ENCODE data around the gene ZNF471.
A peak's percentile ranks its signal among the peaks of the same experiment; 100 is the strongest.

The ZNF471 gene

GRCh38 chr19:56507446-56508289 lies at the start of gene ZNF471:
Gene ZNF471, plus strand, starts transcription at chr19:56507855. Its CDS starts 3,717 bp downstream, at chr19:56511572.
- DNase-seq = peak; percentile 99

GRCh38 chr19:56474308-56474707 lies 33.3 kb upstream of the ZNF471 start:
- no peak for DNase-seq

- no peak for DNase-seq
Observed at GRCh38 chr19:56476093-56476492, 31.6 kb upstream of the ZNF471 start.

DNA sequence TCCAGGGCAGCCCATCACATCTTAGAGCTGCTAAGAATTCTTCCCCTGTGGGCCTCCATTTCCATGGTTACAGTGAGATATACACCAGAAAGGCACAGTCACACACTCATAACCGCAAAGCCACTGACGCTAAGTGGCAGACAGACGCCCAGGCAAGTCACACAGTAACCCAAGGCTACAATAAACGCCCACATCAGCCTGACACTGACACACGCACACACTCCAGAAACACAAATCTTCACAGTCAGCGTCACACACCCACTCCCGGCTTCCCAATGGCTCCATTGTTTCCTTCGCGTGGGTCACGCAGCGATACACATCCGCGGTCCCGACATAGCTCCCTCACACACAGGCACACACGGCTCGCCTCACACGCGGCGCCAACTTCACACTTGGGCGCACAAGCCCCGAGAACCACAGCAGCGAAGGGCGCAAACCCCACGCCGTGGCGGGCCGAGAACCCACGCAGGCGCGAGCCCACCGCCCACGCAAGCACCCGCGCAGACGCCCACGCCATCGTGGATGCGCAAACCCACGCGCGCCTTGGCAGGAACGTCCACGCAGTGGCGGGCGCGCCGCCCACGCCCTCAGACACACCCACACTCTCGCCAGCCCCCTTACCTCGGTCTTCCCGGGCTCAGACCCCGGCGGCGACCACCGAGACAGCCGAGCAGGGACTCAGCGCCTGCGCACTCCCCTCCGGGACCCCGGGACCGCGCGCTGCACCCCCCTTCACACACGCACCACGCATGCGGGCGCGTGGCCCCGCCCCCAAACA lies 30.8 kb upstream of the ZNF471 start, which contains the start of gene ZNF667:
ZNF667 (minus strand) TSS at position 695 of the 778 bp plus-strand sequence. CDS start 14,975 bp downstream, outside the sequence.
- DNase-seq = peak; percentile 86

GRCh38 chr19:56477429-56478338 lies 30.0 kb upstream of the ZNF471 start:
- DNase-seq = peak; percentile 96

DNA sequence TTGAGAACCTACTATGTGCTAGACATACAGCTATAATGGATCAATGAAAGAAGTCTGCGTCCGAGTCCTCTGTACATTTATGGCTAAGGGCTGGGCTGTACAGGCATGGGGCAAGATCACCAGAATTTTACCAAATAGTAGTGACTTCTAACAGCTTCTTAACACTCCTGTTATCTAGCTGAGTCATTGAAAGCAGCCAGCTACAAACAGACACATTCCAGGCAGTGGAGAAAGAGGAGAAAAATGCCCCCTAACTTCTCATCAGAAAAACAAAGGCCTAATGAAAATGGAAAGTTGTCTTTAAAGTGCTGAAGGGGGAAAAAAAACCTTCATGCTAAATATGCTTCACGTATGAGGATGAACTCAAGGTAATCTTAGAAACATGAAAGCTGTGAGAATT lies 16.3 kb upstream of the ZNF471 start:
- DNase-seq = no peak

DNA sequence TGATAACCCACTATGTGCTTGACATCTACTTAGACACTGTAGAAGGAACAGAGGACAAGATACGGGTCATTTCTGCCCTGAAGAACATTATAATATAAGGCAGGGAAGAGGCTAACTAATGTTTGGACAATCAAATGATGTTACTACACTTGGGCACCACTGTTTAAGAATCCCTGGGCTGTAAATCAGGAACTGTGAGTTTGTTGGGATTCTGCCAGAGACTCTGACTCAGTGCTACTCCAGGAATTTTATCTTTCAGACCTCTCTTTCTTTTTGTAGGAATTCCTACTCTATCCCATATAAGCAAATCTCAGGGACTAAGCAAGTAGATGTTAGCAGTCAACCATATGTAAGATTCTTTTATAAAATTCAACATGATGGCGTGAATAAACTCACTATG lies 3.1 kb upstream of the ZNF471 start:
- no peak for DNase-seq

- no peak for DNase-seq
Observed at GRCh38 chr19:56508290-56508778, 679 bp downstream of the ZNF471 start.

- no peak for DNase-seq
Observed at GRCh38 chr19:56525214-56525860, 17.7 kb downstream of the ZNF471 start.

- no peak for DNase-seq
Observed at GRCh38 chr19:56537442-56537841, 29.8 kb downstream of the ZNF471 start.

DNA sequence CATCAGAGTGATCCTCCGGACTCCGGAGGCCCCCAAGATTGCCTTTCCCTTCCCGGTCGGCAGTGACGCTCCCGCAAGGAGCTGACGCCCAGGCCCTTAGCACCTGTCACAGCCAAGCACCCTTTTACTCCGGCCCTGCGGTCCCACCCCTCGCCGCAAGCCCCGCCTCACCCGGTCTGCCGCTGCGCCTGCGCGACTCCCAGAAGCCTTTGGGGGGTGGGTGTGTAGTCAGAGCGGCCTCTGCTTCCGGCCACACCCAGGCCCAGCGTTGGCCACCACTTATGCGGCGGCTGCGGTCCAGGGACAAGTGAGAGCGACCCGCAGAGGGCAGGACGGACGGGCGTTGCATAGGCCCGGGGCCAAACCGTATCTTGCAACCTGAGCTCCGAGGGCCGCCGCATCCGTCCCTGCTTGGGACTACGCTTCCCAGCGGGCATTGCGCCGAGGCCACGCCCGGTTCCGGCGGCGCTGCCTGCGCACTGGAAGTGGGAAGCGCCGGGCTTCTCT lies 30.7 kb downstream of the ZNF471 start:
- DNase-seq = peak; percentile 98

- peak; percentile 94 for DNase-seq
Observed at GRCh38 chr19:56538761-56539263, 31.2 kb downstream of the ZNF471 start, which contains the start of gene ZFP28. Gene ZFP28, plus strand, starts transcription at chr19:56538948. Its CDS starts 71 bp downstream, at chr19:56539019.

- DNase-seq = no peak
Observed at GRCh38 chr19:56543776-56544175, 36.1 kb downstream of the ZNF471 start.

DNA sequence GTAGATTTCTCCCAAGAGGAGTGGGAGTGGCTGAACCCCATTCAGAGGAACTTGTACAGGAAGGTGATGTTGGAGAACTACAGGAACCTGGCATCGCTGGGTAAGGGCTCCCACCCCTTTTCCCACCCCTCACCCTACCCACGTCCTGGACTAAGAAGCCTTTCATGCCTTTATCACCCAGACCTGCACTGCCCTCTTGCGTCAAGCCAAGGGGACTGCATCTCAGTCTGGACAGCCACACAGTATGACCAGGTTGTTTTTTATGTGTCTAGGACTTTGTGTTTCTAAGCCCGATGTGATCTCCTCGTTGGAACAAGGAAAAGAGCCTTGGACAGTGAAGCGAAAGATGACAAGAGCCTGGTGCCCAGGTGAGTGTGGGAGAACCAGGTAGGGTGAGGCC lies 39.9 kb downstream of the ZNF471 start:
- no peak for DNase-seq

DNA sequence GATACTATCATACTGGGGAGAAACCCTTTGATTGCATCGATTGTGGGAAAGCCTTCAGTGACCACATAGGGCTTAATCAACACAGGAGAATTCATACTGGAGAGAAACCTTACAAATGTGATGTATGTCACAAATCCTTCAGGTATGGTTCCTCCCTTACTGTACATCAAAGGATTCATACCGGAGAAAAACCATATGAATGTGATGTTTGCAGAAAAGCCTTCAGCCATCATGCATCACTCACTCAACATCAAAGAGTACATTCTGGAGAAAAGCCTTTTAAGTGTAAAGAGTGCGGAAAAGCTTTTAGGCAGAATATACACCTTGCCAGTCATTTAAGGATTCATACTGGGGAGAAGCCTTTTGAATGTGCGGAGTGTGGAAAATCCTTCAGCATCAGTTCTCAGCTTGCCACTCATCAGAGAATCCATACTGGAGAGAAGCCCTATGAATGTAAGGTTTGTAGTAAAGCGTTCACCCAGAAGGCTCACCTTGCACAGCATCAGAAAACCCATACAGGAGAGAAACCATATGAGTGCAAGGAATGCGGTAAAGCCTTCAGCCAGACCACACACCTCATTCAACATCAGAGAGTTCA lies 46.7 kb downstream of the ZNF471 start:
- no peak for DNase-seq

DNA sequence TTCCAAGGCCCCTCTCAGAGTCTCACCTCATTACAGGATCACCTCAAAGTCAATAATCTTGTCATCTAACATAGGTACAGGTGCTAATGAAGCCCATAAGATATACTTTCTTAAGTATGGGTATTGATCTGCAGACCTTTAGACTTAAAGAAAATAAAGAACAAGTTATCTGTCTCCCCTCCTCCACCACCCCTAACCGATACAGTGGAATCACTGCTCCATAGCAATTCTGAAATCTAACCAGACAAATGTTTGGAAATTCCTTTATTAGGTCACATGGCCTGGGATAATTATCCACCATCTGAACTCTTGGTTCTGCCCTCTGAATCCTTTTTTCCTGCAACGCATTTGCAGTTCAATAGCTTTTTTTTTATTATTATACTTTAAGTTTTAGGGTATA lies 55.1 kb downstream of the ZNF471 start:
- no peak for DNase-seq

GRCh38 chr19:56566904-56567273 lies 59.2 kb downstream of the ZNF471 start:
- peak; percentile 80 for DNase-seq

GRCh38 chr19:56567274-56568120 lies 59.8 kb downstream of the ZNF471 start, which contains the start of gene ZNF470:
Gene ZNF470, plus strand, starts transcription at chr19:56567468. Its CDS starts 2,844 bp downstream, at chr19:56570312.
- peak; percentile 97 for DNase-seq

DNA sequence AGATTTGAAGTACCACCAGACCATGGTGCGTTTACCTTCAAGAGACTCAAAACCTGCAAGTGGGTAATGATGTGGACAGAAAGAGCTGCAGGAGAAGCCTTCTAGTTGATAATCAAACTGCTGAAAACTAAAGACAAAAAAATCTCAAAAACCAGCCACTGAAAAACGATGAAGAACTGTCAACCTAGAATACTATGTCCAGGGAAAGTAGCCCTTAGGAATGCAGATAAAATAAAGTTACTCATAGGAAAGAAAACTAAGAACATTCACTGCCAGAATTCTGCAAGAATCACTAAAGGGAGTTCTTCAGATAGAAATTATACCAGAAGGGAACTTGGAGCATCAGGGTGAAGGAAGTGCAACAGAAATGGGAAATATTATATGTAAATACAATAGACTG lies 64.9 kb downstream of the ZNF471 start:
- no peak for DNase-seq

- no peak for DNase-seq
Observed at GRCh38 chr19:56573914-56574313, 66.3 kb downstream of the ZNF471 start.
